ELF-1 (cell line): ENCODE measurements around the gene NAT9.

Experiments used
- DNase-seq: peaks from one replicate; pipeline ENCODE4 v3.0.0-alpha.2; 2016; ENCODE audit warnings: low read depth, low spot score

Gene NAT9

DNA sequence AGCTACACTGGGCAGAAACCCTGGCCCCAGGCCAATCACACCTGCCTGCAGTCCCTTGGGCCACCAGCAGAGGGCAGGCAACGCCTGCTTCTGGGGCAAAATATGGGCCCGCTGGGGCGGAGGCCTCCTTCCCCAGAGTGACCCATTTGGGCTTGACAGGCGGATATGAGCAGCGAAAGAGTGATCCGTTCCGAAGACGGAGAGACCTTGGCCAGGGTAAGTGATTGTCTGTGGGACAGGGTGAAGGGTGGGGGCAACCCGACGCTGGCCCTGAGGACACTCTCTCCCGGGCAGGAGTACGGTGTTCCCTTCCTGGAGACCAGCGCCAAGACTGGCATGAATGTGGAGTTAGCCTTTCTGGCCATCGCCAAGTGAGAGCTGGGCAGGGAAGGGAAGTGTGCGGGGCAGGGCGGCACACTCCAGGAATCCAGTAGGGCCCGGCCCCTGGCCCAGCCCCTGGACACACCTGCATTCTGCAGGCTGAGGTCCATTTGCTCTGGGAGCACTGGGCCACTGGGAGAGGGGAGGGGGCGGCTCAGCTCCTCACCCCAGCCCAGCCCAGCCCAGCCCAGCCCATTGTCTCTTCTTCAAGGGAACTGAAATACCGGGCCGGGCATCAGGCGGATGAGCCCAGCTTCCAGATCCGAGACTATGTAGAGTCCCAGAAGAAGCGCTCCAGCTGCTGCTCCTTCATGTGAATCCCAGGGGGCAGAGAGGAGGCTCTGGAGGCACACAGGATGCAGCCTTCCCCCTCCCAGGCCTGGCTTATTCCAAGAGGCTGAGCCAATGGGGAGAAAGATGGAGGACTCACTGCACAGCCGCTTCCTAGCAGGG lies 31.2 kb downstream of the NAT9 start:
- DNase-seq = peak; percentile 93

DNA sequence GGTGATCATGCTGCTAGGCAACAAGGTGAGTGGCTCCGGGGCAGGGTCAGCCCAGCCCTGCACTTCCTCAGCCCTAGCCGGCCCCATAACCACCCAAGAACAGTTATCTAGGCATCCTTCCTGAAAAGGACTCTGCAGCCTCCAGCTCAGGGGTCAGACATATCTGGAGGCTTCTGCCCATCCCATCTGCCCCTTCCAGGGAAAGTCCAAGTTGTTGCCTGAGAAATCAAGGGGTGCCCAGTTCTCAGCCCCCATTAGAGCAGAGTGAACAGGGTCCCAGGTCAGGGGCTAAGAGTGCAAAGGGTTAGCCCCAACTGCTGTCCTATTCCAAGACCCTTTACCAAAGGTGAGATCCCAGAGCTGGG lies 31.8 kb downstream of the NAT9 start:
- no peak for DNase-seq

DNA sequence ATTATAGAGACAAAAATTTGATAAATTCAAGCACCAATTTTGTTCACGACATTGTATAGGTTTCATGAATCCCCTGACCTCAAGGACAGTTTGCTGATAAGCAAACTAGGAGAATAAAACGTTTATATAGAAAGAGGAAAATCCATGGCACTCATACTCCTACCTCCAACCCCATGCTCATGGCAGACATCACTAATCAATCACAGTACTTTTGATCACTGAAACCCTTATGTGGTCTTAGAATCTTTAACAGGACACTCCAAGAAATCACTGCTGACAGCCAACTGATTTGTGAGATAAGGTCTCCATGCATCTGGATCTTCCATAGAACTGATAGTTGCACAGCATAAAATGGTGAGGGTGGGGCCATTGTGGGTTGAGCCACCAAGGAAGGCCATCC lies 32.4 kb downstream of the NAT9 start:
- no peak for DNase-seq

DNA sequence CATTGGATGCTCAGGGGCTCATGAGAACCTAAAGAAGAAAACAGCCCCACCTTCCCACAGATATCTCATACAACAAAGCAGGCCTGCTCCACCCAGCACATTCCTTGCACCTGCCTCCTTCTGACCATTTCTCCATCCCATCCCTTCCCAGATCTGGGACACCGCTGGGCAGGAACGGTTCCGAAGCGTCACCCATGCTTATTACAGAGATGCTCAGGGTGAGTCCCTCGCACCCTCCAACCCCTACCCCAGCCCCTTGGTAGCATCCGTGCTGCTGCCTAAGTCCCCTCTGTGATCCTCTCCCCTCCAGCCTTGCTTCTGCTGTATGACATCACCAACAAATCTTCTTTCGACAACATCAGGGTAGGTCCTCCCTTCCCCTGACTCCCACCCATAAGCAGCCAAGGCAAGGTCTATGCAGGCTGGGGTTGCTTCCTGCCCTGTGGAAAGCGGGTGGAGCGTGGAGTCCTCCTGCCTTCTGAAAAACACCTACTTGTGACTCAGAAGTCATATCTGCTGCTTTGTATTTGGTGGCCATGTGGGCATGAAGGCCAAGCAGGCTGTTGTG lies 33.1 kb downstream of the NAT9 start:
- no peak for DNase-seq

- no peak for DNase-seq
Observed at GRCh38 chr17:74742153-74742515, 34.0 kb downstream of the NAT9 start.

DNA sequence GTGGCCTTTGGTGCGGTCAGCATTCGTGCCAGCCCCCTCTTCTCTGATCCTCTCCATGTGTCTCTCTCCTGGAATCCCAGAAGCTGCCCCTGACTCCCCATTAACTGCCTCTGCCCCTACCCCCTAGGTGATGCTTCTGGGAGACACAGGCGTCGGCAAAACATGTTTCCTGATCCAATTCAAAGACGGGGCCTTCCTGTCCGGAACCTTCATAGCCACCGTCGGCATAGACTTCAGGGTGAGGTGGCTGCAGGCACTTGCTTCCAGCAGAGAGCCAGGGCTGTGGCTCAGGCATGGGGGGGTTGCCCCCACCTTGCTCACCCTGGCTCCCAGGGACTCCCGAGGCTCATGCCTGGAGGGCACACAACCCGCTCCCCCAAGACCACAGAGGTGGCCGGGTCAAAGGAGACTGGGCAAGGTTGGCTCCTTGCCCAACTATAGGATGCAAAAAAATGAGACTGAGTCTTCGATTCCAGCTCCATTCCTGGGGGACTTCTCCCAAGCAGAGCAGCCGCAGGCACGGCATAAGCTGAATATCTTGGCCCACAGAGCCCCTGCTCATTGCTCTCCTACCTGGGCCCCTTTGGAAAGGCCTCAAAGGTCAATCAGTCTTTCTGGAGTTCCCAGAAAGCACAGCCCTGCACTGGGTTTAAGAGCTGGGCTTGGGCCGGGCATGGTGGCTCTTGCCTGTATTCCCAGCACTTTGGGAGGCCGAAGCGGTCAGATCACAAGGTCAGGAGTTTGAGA lies 35.3 kb downstream of the NAT9 start:
- DNase-seq = no peak

GRCh38 chr17:74740173-74740572 lies 36.0 kb downstream of the NAT9 start:
- no peak for DNase-seq

GRCh38 chr17:74739227-74739831 lies 36.8 kb downstream of the NAT9 start:
- DNase-seq = no peak

GRCh38 chr17:74738051-74738996 lies 37.8 kb downstream of the NAT9 start:
- DNase-seq = no peak

- peak; percentile 83 for DNase-seq
Observed at GRCh38 chr17:74737299-74738050, 38.7 kb downstream of the NAT9 start.

DNA sequence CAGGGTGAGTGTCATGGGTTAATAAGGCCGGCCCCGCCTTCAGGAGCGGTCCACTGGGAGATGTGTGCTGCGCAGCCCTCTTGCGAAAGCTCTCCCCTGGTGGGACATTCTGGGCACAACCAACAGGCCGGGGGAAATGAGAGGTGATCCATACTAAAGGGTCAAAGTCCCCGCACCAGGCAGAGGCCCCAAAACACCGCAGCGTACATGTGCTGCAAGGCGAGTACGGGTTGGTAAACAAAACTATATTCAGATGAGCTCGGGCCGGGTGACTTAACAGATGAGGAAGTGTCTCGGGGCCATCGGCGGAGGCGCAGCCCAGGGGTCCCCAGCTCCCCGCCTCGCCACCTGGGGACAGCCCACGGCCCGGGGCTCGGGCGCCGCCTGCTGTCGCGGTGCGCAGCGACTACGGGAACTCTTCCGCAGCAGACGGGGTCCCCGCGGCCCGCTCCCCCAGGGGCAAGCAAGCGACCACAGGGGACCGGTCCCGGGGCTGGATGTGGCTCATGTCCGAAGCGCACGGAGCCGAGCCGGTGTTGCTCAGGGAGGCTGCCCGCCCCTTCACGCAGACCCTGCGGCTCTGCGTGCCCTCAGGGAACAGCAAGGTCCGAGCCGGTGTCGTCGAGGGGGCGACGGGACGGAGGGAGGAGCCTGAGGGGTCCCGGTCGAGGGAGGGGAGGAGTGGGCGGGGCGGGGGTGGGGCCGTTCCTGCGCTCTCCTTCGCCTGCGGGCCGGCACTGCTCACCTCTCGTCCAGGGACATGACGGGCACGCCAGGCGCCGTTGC lies 39.4 kb downstream of the NAT9 start, which contains the start of gene RAB37:
TSS of gene RAB37 (plus strand) at position 744 of the 786 bp plus-strand sequence. CDS start at position 761, 17 bp downstream.
- no peak for DNase-seq

- no peak for DNase-seq
Observed at GRCh38 chr17:74734256-74734655, 41.9 kb downstream of the NAT9 start.

GRCh38 chr17:74733365-74734122 lies 42.6 kb downstream of the NAT9 start:
- DNase-seq = no peak

DNA sequence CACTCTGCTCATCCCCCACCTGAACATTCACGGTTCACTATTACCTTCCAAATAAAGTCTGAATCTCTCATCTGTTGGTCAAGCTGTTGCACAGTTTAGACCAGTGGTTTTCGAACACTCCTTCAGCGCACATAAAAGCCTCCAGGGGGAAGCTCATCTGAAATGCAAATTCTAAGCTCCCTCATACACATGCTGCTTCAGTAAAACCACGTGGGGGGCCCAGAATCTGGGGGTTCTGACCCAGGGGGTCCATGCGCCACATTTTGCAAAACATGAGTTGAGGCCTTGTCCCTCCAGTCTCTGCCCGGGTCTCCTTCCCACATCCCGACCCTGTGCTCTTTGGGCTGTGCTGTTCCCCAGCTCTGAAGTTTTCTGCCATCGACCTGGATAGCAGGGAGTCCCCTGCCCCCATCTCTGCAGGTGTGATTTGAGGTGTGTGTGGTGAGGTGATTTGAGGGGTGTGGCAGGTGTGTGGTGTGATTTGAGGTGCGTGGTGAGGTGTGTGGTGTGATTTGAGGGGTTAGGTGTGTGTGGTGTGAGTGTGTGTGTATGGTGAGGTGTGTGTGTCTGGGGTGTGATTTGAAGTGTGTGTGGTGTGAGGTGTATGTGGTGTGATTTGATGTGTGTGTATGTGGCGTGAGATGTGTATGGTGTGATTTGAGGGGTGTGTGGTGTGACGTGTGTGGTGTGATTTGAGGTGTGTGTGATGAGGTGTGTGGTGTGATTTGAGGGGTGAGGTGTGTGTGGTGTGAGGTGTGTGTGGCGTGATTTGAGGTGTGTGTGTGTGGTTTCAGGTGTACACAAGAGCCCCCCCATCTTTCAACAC lies 43.9 kb downstream of the NAT9 start:
- DNase-seq = no peak

DNA sequence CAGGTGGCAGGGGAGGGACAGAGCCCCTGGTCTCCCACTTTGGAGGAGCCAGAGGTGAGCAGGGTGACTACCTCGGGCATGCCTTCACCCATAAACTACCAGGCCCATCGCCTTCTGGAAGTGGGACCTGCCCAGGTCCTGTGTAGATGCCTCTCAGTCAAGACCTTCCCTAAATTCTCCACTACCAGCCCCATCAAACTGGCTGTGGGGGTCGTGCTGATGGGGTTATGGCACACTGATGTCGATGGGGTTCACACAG lies 44.9 kb downstream of the NAT9 start:
- DNase-seq = no peak

DNA sequence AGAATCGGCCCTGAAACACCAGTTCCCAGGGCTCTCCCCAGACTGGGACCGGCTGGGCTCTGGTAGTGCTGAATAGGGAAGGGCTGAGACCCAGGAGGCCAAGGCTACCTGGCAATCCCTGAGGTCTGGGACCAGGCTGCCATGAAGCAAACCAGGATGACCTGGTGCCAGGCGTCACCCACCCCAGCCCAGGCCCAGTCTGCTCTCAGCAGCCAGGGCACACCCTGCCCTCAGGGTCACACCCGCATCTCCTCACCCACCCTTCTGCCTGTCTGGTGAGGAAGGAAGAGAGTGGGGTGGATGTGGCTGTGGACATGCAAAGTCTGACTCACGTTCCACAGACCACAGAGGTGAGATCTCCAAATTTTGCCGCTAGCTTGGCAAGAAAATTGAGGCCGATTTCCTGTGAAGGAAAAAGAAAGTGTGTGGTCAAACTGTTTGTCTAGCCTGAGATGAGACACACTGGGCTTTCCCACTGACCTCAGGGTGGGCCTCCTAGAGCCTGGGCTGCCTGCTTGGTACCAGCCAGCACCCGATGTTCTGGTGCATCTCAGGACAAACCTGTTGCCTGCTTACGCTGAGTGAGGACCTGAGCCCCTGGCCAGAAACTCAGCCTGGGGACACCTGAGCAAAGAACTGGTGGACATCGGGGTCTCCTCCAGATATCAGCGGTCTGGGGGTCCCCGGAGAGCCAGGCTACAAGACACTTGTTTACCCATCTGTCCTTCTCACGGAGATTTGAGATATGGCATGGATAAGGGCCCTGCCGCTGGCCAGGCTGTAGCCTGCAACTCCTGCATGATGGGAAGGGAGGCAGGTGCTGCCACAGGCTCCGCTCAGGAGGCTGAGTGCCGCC lies 45.4 kb downstream of the NAT9 start:
- no peak for DNase-seq

DNA sequence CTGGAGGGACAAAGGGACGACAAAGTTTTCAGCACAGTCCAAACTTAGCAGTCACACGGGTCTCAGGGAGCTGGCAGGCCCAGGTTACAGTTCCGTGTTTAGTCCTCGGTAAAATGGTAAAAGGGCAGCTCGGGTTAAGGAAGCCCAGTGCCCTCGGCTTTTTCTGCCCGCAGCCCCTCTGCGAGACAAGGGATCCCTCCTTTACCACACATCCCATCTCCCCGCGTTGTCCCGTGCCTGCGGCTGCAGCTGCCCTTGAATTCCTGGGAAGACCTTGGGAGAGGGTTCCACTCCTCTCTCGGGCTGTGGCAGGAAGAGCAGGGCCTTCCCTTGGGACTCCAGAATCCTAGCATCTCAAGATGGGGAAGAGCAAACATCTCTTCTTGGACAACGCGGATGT lies 46.3 kb downstream of the NAT9 start:
- no peak for DNase-seq
